CD4-positive, alpha-beta T cell treated with Interleukin-6 at 100 ng/mL for 8 hours (primary cell): ENCODE data around the gene MFAP3.
"Not testable (repeated sequence)": the region's sequence is repeated elsewhere in the genome, so short reads cannot be mapped to it uniquely, and the experiment has no call there.

Experiments used
- DNase-seq: peaks from one replicate; pipeline ENCODE4 v3.0.0-alpha.2; 2020; ENCODE audit warnings: mixed read lengths, low spot score

MFAP3 gene

GRCh38 chr5:154038707-154039457 lies at the start of gene MFAP3, which contains the start of gene FAM114A2:
Gene MFAP3, plus strand, starts transcription at chr5:154038967. Its CDS starts 10,756 bp downstream, at chr5:154049723.
Gene FAM114A2, minus strand, starts transcription at chr5:154038910. Its CDS starts 3,957 bp downstream, at chr5:154034953.
- DNase-seq = peak; percentile 85

- DNase-seq = no peak
Observed at GRCh38 chr5:153991168-153991567, 47.6 kb upstream of the MFAP3 start.

GRCh38 chr5:153998010-153998409 lies 40.8 kb upstream of the MFAP3 start:
- no peak for DNase-seq

- DNase-seq = no peak
Observed at GRCh38 chr5:153998768-153999167, 40.0 kb upstream of the MFAP3 start.

- no peak for DNase-seq
Observed at GRCh38 chr5:153999995-154000394, 38.8 kb upstream of the MFAP3 start.

GRCh38 chr5:154000703-154001102 lies 38.1 kb upstream of the MFAP3 start:
- no peak for DNase-seq

GRCh38 chr5:154002093-154002492 lies 36.7 kb upstream of the MFAP3 start:
- no peak for DNase-seq

GRCh38 chr5:154002511-154003020 lies 36.2 kb upstream of the MFAP3 start:
- no peak for DNase-seq

- no peak for DNase-seq
Observed at GRCh38 chr5:154005648-154006047, 33.1 kb upstream of the MFAP3 start.

GRCh38 chr5:154010660-154011059 lies 28.1 kb upstream of the MFAP3 start:
- no peak for DNase-seq

- DNase-seq = no peak
Observed at GRCh38 chr5:154015071-154015693, 23.6 kb upstream of the MFAP3 start.

- not testable (repeated sequence) for DNase-seq
Observed at GRCh38 chr5:154018919-154019318, 19.8 kb upstream of the MFAP3 start.

GRCh38 chr5:154025951-154026350 lies 12.8 kb upstream of the MFAP3 start:
- no peak for DNase-seq

GRCh38 chr5:154031937-154032489 lies 6.8 kb upstream of the MFAP3 start:
- no peak for DNase-seq

- DNase-seq = no peak
Observed at GRCh38 chr5:154034944-154035343, 3.8 kb upstream of the MFAP3 start.

GRCh38 chr5:154038261-154038706 lies 483 bp upstream of the MFAP3 start:
- DNase-seq = peak; percentile 14

- DNase-seq = no peak
Observed at GRCh38 chr5:154039458-154039829, 677 bp downstream of the MFAP3 start.

GRCh38 chr5:154042766-154043165 lies 4.0 kb downstream of the MFAP3 start:
- DNase-seq = no peak

- no peak for DNase-seq
Observed at GRCh38 chr5:154044099-154044498, 5.3 kb downstream of the MFAP3 start.

GRCh38 chr5:154044581-154044980 lies 5.8 kb downstream of the MFAP3 start:
- DNase-seq = no peak

GRCh38 chr5:154046486-154046885 lies 7.7 kb downstream of the MFAP3 start:
- no peak for DNase-seq

- no peak for DNase-seq
Observed at GRCh38 chr5:154047324-154047723, 8.6 kb downstream of the MFAP3 start.

- DNase-seq = no peak
Observed at GRCh38 chr5:154049636-154050035, 10.9 kb downstream of the MFAP3 start.
